H9 (cell line): Measurements from ENCODE around the gene UVRAG. TPM values are rescaled to one million over a fixed set of nuclear protein-coding genes. Genes with fewer than 3 reads are reported as not detected.

Experiments
- DNase-seq: peaks from one replicate; pipeline ENCODE4 v3.0.0-alpha.2; 2017
- H2AFZ ChIP-seq: one replicate; pipeline ENCODE4 v1.6.1; 2013; ENCODE audit warnings: mild to moderate bottlenecking, low read length, control low read depth, moderate library complexity
- H2AK5ac ChIP-seq: 2 replicates; pipeline ENCODE4 v1.6.1; 2013; ENCODE audit warnings: low read length, control low read depth, mixed read lengths; ENCODE audit not compliant: insufficient read length
- H2BK120ac ChIP-seq: one replicate; pipeline ENCODE4 v1.6.1; 2013; ENCODE audit warnings: low read depth, mild to moderate bottlenecking, low read length, control low read depth, inconsistent platforms; ENCODE audit not compliant: poor library complexity, severe bottlenecking
- H2BK12ac ChIP-seq: 2 replicates; pipeline ENCODE4 v1.6.1; 2013; ENCODE audit warnings: low read length, control low read depth, mixed read lengths, low read depth; ENCODE audit not compliant: insufficient read length
- H2BK15ac ChIP-seq: 2 replicates; pipeline ENCODE4 v1.6.1; 2013; ENCODE audit warnings: low read depth, low read length, control low read depth
- H2BK20ac ChIP-seq: one replicate; pipeline ENCODE4 v1.6.1; 2013; ENCODE audit warnings: low read depth, mild to moderate bottlenecking, low read length, control low read depth, inconsistent platforms; ENCODE audit not compliant: poor library complexity, severe bottlenecking
- H2BK5ac ChIP-seq: 2 replicates; pipeline ENCODE4 v1.6.1; 2013; ENCODE audit warnings: low read length, control low read depth, mixed read lengths; ENCODE audit not compliant: insufficient read length
- H3K14ac ChIP-seq: 2 replicates; pipeline ENCODE4 v1.6.1; 2013; ENCODE audit warnings: low read length, control low read depth; ENCODE audit not compliant: insufficient read depth
- H3K18ac ChIP-seq: 2 replicates; pipeline ENCODE4 v1.6.1; 2013; ENCODE audit warnings: low read depth, mild to moderate bottlenecking, mixed read lengths, low read length, control low read depth; ENCODE audit not compliant: insufficient read length
- H3K23ac ChIP-seq: 2 replicates; pipeline ENCODE4 v1.6.1; 2013; ENCODE audit warnings: low read length, control low read depth, mixed read lengths, low read depth; ENCODE audit not compliant: insufficient read length
- H3K23me2 ChIP-seq: 2 replicates; pipeline ENCODE4 v1.6.1; 2013; ENCODE audit warnings: low read depth, mild to moderate bottlenecking, mixed read lengths, low read length, control low read depth; ENCODE audit not compliant: insufficient read length, poor library complexity, severe bottlenecking
- H3K27ac ChIP-seq: 2 replicates; pipeline ENCODE4 v1.5.1; 2013; ENCODE audit warnings: low read length, control low read depth, mixed read lengths, low read depth; ENCODE audit not compliant: insufficient read length
- H3K27me3 ChIP-seq: 2 replicates; pipeline ENCODE4 v1.6.1; 2013; ENCODE audit warnings: low read length, control low read depth, inconsistent platforms; ENCODE audit not compliant: insufficient read depth
- H3K4ac ChIP-seq: 2 replicates; pipeline ENCODE4 v1.6.1; 2013; ENCODE audit warnings: low read depth, mild to moderate bottlenecking, control low read depth, inconsistent platforms, low read length, moderate library complexity
- H3K4me1 ChIP-seq: 2 replicates; pipeline ENCODE4 v1.6.1; 2013; ENCODE audit warnings: low read length, control low read depth, inconsistent platforms; ENCODE audit not compliant: insufficient read depth
- H3K4me2 ChIP-seq: 2 replicates; pipeline ENCODE4 v1.6.1; 2013; ENCODE audit warnings: low read length, control low read depth, mixed read lengths; ENCODE audit not compliant: insufficient read length, insufficient read depth
- H3K56ac ChIP-seq: 2 replicates; pipeline ENCODE4 v1.6.1; 2013; ENCODE audit warnings: low read depth, mild to moderate bottlenecking, mixed read lengths, low read length, control low read depth; ENCODE audit not compliant: insufficient read length
- H3K79me1 ChIP-seq: 2 replicates; pipeline ENCODE4 v1.6.1; 2013; ENCODE audit warnings: low read depth, mild to moderate bottlenecking, moderate library complexity, low read length, control low read depth, inconsistent platforms; ENCODE audit not compliant: insufficient read depth, poor library complexity, severe bottlenecking
- H3K79me2 ChIP-seq: 2 replicates; pipeline ENCODE4 v1.6.1; 2013; ENCODE audit warnings: low read length, control low read depth, inconsistent platforms; ENCODE audit not compliant: insufficient read depth
- H3K9ac ChIP-seq: 2 replicates; pipeline ENCODE4 v1.6.1; 2013; ENCODE audit warnings: low read length, control low read depth, mixed read lengths; ENCODE audit not compliant: insufficient read length; ENCODE audit errors: extremely low read depth
- H3K9me3 ChIP-seq: one replicate; pipeline ENCODE4 v1.6.1; 2013; ENCODE audit warnings: low read depth, low read length, inconsistent platforms; ENCODE audit not compliant: control insufficient read depth
- H3T11ph ChIP-seq: one replicate; pipeline ENCODE4 v1.6.1; 2013; ENCODE audit warnings: mild to moderate bottlenecking, low read length, control low read depth, inconsistent platforms
- H4K20me1 ChIP-seq: one replicate; pipeline ENCODE4 v1.6.1; 2013; ENCODE audit not compliant: control insufficient read depth, insufficient read length, insufficient read depth
- H4K5ac ChIP-seq: 2 replicates; pipeline ENCODE4 v1.6.1; 2013; ENCODE audit warnings: low read depth, mild to moderate bottlenecking, mixed read lengths, low read length, control low read depth; ENCODE audit not compliant: insufficient read length
- H4K8ac ChIP-seq: replicated peaks from 2 replicates; pipeline ENCODE4 v1.6.1; 2013; ENCODE audit warnings: low read length, control low read depth, mixed read lengths, low read depth; ENCODE audit not compliant: insufficient read length
- H4K91ac ChIP-seq: 2 replicates; pipeline ENCODE4 v1.6.1; 2013; ENCODE audit warnings: low read depth, mild to moderate bottlenecking, moderate library complexity, mixed read lengths, low read length, control low read depth; ENCODE audit not compliant: insufficient read length
- H3K27ac Mint-ChIP-seq, 3 experiments: 2 replicates in 2 of 3; 3 replicates in 1 of 3; pipeline ENCODE4 v1.8.0; 2020 to 2021; ENCODE audit warnings: mixed read lengths in 3 of 3, mild to moderate bottlenecking in 1 of 3, moderate library complexity in 1 of 3
- H3K27me3 Mint-ChIP-seq: 2 replicates; pipeline ENCODE4 v1.8.0; 2021; ENCODE audit warnings: low read depth, mild to moderate bottlenecking, moderate library complexity, mixed read lengths
- H3K36me3 Mint-ChIP-seq, 3 experiments: 2 replicates in 2 of 3; 3 replicates in 1 of 3; pipeline ENCODE4 v1.8.0; 2020 to 2021; ENCODE audit warnings: low read depth in 3 of 3, mixed read lengths in 3 of 3; ENCODE audit not compliant: insufficient read depth in 1 of 3
- H3K4me1 Mint-ChIP-seq, 2 experiments: 2 replicates each; pipeline ENCODE4 v1.8.0; 2020; ENCODE audit warnings: mixed read lengths in 2 of 2
- H3K4me3 Mint-ChIP-seq, 2 experiments: 2 replicates in 1 of 2; 3 replicates in 1 of 2; pipeline ENCODE4 v1.8.0; 2020 to 2021; ENCODE audit warnings: mild to moderate bottlenecking in 2 of 2, mixed read lengths in 2 of 2, moderate library complexity in 1 of 2
- H3K9me3 Mint-ChIP-seq, 2 experiments: 2 replicates in 1 of 2; 3 replicates in 1 of 2; pipeline ENCODE4 v1.8.0; 2020; ENCODE audit warnings: mild to moderate bottlenecking in 2 of 2, mixed read lengths in 2 of 2, moderate library complexity in 1 of 2
- CTCF ChIP-seq: fragments of 200-600 bp; sonication (generic); conservative IDR thresholded peaks from 3 replicates; pipeline ENCODE4 v1.8.0; 2021; ENCODE audit warnings: antibody characterized with exemption, mild to moderate bottlenecking
- WGBS: extraction: QIAGEN DNeasy Blood & Tissue Kit; methylation state at CpG from one replicate; pipeline ENCODE4 v1.1.7; 2013; ENCODE audit warnings: missing lambda C conversion rate, low lambda C conversion rate, mixed read lengths; ENCODE audit not compliant: insufficient read length; ENCODE audit errors: extremely low coverage; 5-methylcytosine and 5-hydroxymethylcytosine counted together
- total RNA-seq: library from RNA; stranded (reverse); gene quantifications from 2 replicates; pipeline ENCODE4 v1.2.1, GENCODE V29; 2021

Gene UVRAG
- total RNA-seq, 1 experiment from 2014 or later: 18.5 TPM

- Mint-ChIP-seq H3K9me3 (no peaks in the 10 kb centered on the region; a peak in 1 of 5 replicates), H3K27ac (peak overlapping the region; percentile 13 to 42 (median 36); a peak in 2 of 7 replicates), H3K36me3 (peaks cover 10 to 34% (median 25%) of the 10 kb centered on the region in 3 experiments), H3K27me3 (no peaks in the 10 kb centered on the region), H3K4me1 (peaks cover 9 to 14% of the 10 kb centered on the region in 2 experiments), H3K4me3 (no peak overlapping the region)
- Histone ChIP-seq H2BK15ac (no peak overlapping the region), H2BK12ac (no peak overlapping the region), H4K20me1 (no peaks in the 10 kb centered on the region), H3K4ac (no peak overlapping the region), H3K27ac (no peak overlapping the region), H3K9me3 (no peaks in the 10 kb centered on the region), H4K5ac (no peak overlapping the region), H3K79me2 (no peaks in the 10 kb centered on the region), H2AK5ac (no peak overlapping the region), H3K9ac (no peak overlapping the region), H3K56ac (no peak overlapping the region), H3K4me1 (no peaks in the 10 kb centered on the region), H3K18ac (no peak overlapping the region), H2BK20ac (no peak overlapping the region), H3K27me3 (no peaks in the 10 kb centered on the region), H3K23ac (no peak overlapping the region), H3K23me2 (no peaks in the 10 kb centered on the region), H3K14ac (no peak overlapping the region), H4K8ac (no peak overlapping the region), H4K91ac (no peak overlapping the region), H3K79me1 (no peaks in the 10 kb centered on the region), H2BK120ac (no peak overlapping the region), H2BK5ac (no peak overlapping the region), H2AFZ (no peak overlapping the region), H3K4me2 (no peak overlapping the region), H3T11ph (no peak overlapping the region)
- no peak for DNase-seq
- TF ChIP-seq CTCF: no peak
- WGBS: no CpG with 5 or more reads among the region's 3 CpGs
Observed at GRCh38 chr11:76023236-76024068, 208.4 kb downstream of the UVRAG start.
